Mucosa of gallbladder (tissue), 1 donor: ENCODE measurements around the gene COLGALT1. TPM values are rescaled to one million over a fixed set of nuclear protein-coding genes. Genes with fewer than 3 reads are reported as not detected.
"Not testable (repeated sequence)": the region's sequence is repeated elsewhere in the genome, so short reads cannot be mapped to it uniquely, and the experiment has no call there.

Experiments
- DNase-seq: peaks from one replicate; pipeline ENCODE4 v3.0.0-alpha.2; 2020; ENCODE audit warnings: low spot score
- total RNA-seq: library from RNA; stranded (reverse); gene quantifications from one replicate; pipeline ENCODE4 v1.2.1, GENCODE V29; 2021
- donor health status: DM: no; HTN: no; CAD: no.

Gene COLGALT1
- 71.1 TPM for total RNA-seq

DNA sequence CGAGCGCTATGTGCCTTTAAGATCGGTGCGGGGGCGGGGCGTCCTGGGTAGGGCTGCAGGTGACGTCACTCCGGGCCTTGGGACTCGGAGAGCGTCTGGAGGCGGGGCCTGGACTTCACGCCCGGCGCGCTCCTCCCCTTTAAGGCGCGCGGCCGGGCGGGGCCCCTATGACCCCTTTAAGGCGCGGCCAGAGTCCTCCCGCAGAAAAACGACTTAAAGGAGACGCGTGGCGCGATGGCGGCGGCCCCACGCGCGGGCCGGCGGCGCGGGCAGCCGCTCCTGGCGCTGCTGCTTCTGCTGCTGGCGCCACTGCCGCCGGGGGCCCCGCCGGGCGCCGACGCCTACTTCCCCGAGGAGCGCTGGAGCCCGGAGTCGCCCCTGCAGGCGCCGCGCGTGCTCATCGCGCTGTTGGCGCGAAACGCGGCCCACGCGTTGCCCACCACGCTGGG lies at the start of gene COLGALT1:
COLGALT1 (plus strand) TSS at position 170 of the 449 bp plus-strand sequence; CDS start at position 235, 65 bp downstream.
- DNase-seq = peak; percentile 98

DNA sequence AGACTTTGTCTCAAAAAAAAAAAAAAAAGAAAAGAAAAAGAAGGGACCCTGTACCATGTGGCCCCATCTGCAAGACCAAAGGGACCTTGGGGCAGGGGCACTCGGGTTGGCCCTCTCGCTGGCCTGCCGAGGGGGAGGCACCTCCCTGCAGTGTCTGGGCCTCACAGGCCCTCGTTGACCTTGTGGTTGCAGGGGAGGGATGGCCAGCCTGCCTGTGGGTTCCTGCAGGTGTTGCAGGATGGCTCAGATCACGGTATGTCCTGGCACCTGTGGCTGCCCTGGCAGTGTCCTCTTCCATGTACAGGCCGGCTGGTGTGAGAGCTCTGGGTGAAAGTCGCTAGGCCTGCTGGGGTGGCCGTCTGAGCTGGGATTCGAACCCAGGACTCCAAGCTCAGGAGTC lies 48.7 kb upstream of the COLGALT1 start:
- no peak for DNase-seq

DNA sequence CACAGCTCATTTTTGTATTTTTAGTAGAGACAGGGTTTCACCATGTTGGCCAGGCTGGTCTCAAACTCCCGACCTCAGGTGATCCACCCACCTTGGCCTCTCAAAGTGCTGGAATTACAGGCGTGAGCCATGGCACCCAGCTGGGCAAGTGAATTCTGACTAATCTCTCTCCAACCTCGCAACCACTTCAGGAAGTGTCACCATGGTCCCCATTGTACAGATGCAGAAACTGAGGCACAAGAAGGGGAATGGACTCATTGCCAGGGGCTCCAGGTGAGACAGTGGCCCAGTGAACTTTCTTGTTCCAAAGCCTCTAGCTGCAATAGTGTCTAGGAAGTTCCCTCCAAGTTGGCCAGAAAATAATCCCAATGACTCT lies 46.9 kb upstream of the COLGALT1 start:
- not testable (repeated sequence) for DNase-seq

DNA sequence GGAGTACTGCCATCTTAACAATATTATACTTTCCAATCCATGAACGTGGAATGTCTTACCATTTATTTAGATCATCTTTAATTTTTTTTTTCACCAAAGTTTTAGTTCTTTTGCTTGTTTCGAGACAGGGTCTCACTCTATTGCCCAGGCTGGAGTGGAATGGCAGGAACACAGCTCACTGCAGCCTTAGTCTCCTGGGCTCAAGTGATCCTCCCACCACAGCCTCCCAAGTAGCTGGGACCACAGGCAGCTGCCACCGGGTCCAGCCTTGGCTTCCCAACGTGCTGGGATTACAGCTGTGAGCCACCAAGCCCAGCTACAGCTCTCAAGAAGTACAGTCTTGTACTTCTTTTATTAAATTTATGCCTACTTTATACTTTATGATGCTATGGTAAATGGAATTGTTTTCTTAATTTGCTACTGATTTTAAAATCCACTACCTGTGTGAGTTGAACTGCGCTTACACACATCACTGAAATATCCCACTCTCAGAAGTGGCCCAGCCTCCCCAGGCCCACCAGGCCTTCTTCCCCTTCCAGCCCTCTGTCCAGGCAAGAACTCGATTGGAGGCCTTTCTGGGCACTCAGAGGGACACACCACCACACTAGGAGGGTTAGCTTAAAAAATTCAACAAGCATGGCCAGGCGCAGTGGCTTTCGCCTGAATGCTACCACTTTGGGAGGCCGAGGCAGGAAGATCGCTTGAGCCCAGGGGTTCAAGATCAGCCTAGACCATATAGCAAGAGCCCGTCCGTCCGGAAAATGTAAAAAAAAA lies 45.0 kb upstream of the COLGALT1 start:
- no peak for DNase-seq

DNA sequence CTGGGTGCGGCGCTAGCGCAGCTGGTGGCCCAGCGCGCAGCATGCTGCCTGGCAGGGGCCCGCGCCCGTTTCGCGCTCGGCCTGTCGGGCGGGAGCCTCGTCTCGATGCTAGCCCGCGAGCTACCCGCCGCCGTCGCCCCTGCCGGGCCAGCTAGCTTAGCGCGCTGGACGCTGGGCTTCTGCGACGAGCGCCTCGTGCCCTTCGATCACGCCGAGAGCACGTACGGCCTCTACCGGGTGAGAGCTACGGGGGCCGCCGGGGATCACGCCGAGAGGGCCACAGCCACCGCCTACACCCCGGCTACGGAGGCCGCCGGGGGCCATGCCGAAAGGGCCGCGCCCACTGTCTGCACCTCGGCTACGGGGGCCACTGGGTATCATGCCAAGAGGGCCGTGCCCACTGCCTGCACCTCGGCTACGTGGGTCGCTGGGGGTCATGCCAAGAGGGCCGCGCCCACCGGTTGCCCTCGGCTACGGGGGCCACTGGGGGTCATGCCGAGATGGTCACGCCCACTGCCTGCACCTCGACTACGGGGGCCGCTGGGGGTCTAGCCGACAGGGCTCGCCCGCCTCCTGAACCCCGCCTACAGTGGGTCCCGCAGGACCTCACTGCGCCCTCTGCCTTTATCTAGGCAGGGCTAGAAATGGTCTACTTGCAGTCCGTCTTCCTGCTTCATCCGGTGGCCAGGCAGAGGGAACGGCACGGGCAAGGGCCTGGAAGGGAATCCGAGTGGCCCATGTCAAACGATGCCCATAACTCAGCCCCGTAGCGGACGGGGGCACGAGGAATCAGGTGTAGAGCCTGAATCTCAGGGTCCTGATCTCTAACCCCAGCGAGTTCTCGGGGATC lies 43.5 kb upstream of the COLGALT1 start:
- peak; percentile 88 for DNase-seq

DNA sequence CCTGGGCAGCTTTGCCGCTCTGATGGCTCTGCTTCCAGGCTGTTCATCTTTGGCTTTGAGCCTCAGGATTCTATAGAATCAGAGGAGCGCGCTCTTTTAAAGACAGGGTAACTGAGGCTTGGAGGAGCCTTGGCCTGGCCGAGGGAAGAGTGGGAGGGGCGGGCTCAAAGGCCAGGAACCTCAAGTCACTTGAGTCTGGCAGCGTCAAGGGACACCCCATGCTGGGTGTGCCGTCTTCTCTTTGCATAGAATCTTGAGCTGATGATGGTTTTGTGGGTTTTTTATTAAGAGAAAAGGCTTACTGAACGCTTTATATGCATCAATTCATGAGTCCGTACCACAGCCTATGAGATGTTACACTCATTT lies 42.9 kb upstream of the COLGALT1 start:
- DNase-seq = no peak

DNA sequence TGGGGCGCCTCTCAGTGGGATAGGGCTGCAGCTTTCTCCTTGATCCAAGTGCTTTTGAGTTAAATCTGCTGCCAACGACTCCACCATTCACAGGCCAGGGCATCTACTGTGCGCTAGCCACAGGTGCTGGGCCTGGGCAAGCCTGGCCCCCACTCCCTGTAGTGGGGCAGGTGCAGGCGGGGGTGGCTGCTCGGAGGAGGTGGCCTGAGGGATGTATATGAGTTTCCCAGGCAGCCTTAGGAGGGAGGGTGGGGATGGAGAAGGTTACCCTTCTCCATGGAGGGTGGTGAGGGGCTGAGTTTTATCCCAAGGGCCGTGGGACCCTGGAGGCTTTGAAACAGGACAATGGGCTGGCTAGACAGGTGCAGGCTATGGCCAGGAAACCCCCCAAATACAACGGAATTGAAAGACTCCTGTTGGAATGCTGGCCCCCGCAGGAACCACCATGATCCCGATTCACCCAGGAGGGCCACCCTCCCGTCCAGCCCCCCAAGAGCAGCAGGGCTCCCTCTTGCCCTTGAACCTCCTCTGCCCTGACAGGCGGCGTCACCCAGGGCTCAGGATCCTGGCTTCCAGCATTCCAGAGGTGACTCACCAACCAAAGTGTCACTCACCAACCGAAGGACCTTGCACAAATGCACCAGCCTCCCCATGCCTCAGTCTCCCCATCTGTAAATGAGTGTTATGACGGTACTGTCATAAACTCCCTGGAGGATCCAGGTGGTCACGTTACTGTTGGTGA lies 39.9 kb upstream of the COLGALT1 start:
- no peak for DNase-seq

DNA sequence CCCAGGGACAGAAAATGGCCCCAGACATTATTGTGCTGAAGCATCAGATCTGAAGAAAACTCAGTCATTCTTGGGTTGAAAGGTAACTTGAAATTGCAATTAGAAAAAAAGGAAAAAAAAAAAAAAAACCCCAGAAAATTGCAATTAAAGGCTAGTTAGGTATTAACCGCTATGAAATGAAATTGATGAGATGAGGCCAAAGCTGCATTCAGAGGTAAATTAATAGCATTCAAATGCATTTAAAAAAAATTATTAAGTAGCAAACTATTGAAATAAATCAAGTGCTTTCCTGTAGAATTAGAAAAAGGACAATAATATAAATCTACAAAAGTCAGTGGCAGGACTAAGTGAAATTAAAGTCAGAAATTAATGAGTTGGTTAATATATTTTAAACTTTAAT lies 37.6 kb upstream of the COLGALT1 start:
- DNase-seq = no peak

DNA sequence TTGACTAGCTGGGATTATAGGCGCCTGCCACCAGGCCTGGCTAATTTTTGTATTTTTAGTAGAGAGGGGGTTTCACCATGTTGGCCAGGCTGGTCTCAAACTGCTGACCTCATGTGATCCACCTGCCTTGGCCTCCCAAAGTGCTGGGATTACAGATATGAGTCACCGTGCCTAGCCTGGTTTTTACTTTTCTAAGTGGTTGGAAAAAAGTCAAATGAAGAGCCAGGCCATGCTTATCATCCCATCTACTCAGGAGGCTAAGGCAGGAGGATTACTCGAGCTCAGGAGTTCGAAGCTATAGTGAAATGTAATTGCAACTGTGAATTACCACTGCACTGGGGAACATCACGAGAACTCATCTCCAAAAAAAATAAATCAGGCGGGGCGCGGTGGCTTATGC lies 36.8 kb upstream of the COLGALT1 start:
- DNase-seq = not testable (repeated sequence)

DNA sequence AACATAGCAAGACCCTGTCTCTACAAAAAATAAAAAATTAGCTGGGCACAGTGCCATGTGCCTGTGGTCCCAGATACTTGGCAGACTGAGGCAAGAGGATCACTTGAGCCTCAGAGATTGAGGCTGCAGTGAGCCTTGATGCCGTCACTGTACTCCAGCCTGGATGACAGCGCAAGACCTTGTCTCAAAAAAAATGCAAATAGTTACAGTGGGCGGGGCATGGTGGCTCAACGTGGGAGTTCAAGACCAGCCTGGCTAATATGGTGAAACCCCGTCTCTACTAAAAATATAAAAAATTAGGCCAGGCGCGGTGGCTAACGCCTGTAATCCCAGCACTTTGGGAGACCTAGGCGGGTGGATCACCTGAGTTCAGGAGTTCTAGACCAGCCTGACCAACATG lies 35.5 kb upstream of the COLGALT1 start:
- no peak for DNase-seq

DNA sequence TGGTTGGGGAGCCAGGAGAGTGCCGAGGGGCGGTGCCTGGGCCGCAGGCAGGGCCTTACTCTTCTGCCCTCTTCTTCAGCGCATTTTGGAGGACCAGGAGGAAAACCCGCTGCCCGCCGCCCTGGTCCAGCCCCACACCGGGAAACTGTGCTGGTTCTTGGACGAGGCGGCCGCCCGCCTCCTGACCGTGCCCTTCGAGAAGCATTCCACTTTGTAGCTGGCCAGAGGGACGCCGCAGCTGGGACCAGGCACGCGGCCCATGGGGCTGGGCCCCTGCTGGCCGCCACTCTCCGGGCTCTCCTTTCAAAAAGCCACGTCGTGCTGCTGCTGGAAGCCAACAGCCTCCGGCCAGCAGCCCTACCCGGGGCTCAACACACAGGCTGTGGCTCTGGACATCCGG lies 34.6 kb upstream of the COLGALT1 start:
- DNase-seq = no peak

DNA sequence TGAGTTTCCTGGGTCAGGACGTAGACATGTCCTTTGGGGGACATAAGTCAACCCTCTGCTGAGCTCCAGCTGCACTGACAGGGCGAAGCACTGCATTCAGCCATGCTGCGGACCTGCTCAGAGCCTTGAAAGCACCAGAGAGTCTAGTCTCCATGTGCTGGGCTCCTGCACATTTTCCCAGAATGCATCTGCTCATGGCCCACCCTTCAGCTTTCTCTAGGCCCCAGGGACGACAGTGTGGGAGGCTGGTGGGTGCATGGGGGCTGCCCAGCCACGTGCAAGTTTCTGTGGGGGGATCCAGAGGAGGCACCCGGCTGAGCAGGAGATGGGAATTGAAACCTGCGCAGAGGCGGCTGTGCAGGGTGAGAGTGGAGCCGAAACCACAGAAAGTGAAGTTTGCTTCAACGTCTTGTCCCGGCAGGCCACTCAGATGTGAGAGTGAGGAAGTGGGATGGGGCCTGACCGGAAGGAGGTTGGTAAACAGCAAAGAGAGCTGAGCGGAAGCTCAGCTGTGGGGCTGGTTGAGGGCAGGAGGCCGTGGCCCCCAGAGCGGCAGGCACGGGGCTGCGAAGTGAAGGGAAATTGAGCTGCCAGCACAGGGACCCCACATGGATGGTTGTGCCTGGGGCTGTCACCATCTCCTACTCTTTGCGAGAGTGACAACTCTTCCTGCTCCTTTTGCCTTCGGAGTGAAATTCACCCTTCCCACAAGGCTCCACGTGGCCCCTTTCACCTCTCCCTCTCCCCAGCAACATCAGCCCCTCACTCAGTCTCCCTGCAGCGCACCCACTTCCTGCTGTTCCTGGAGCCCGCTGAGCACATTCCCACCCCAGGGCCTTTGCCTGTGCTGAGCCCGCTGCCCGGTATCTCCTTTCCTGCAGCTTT lies 32.2 kb upstream of the COLGALT1 start:
- DNase-seq = peak; percentile 48

DNA sequence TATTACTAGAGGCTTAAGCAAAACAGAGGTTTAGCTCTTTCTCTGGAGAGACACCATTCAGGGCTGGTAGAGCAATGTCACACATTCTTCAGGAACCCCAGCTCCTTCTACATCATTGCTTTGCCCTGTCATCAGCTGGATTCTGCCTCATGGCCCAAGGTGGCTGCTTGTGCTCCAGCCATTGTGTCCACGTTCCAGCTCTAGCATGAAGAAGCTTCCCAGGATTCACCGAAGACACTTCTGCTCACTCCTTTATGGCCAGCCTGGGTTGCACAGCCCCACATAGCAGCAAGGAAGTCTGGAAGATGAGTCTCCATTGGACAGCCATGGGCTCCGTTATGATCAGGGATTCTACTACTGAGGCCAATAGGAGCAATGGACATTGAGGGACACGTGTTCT lies 30.8 kb upstream of the COLGALT1 start:
- no peak for DNase-seq

DNA sequence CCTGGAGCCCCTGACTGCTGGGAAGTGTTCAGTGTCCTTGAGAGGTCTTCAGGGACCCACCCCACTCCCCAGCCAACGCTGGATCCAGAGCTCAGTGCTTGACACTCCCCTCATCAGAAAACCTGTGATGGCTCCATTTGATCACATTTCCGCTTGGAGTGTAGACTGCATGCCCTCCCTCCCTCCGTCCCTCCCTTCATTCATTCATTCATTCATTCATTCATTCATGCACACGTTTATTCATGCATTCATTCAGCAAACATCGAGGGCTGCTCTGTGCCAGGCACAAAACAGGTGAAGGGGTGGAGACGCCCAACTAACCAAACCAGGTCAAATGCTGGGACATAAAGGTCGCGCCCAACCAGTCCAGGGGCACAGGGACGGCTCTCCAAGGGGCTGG lies 30.3 kb upstream of the COLGALT1 start:
- DNase-seq = no peak

DNA sequence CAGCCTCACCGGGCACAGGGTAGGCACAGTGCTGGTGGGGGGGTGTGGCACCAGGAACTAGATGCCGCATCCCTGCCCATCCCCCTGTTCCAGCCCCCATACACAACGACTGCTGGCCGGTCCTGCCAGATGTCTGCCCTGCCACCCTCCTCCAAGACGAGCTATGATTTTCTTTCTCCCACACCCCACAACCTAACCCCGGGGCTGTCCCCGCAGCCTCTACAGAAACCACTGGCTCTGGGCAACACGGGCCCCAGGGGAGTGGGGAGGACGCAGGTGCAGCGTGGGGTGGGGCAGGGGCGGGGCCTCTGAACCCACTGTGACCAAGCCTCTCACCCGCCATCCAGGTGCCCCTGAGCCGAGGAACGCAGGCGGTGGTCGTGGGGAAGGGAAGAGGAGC lies 28.5 kb upstream of the COLGALT1 start:
- DNase-seq = no peak

DNA sequence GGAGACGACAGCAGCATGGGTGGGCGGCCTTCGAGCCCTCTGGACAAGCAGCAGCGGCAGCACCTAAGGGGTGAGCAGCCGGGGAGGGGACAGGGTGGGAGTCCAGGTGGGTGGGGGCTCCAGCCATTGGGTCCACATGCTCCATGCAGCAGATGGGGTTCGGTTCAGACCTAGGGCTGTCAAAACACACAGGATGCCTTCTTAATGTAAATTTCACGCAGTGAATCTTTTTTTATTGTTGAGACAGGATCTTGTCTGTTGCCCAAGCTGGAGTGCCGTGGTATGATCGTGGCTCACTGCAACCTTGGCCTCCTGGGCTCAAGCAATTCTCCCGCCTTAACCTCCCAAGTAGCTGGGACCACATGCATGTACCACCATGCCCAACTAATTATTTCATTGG lies 28.1 kb upstream of the COLGALT1 start:
- DNase-seq = no peak

DNA sequence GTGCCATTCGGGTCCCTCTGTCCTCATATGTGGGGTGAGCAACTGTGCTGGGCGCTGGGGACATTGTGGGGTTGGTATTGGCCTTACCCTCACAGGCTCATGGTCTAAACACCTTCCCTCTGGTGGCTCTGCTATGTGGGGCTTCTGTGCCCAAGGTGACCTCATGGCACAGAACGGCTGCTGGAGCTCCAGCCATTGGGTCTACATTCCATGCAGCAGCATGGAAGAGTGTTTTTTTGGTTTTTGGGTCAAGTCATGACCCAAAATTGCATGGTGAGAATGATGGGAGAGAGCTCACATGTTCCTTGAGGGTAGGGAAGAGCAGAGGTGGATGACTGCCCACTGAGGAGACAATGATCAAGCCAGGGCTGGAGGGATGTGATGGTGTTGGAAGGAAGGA lies 26.8 kb upstream of the COLGALT1 start:
- no peak for DNase-seq

DNA sequence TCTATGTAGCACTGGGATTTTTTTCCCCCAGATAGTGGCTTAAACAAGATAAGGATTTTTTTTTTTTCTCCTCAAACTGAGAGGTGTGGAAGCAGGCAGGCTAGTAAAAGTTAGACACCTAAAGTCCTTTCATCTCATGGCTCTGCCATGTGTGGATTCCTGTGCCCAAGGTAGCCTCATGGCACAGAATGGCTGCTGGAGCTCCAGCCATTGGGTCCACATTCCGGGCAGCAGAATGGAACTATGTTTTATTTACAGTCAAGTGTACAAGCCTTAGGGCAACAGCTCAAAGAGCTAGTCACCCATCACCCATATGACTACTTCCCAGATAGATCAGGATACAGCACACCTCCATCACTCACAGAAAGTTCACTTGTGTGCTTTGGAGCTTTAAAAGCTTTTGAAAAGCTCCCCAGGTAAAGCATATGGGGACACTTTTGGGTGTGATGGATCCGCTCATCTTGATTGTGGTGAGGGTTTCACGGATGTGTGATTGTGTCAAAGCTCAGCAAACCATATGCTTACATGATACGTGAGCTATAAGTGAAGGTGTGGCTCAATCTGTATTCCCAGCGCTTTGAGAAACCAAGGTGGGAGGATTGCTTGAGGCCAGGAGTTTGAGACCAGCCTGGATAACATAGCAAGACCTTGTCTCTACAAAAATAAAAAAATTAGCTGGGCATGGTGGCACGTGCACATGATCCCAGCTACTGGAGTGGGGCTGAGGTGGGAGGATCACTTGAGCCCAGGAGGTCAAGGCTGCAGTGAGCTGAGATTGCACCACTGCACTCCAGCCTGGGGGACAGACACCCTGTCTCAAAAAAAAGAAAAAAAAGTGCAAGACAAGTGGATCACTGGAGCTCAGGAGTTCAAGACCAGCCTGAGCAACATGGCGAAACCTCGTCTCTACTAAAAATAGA lies 25.9 kb upstream of the COLGALT1 start:
- DNase-seq = no peak

DNA sequence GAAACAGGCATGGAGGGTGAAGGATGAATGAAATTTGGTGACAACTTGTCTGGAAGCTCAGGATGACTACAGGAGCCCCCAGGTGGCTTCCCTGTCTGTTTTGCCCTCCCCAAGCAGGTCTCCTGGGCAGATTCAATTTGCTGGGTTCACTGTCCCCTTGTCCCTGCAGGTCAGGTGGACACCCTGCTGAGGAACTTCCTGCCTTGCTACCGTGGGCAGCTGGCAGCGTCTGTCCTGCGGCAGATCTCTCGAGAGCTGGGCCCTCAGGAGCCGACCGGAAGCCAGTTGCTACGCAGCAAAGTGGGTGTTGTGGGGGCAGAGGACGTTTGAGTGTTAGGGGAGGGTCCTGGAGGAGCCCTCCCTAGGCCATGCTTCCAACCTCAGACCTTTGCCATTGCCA lies 24.9 kb upstream of the COLGALT1 start:
- no peak for DNase-seq

DNA sequence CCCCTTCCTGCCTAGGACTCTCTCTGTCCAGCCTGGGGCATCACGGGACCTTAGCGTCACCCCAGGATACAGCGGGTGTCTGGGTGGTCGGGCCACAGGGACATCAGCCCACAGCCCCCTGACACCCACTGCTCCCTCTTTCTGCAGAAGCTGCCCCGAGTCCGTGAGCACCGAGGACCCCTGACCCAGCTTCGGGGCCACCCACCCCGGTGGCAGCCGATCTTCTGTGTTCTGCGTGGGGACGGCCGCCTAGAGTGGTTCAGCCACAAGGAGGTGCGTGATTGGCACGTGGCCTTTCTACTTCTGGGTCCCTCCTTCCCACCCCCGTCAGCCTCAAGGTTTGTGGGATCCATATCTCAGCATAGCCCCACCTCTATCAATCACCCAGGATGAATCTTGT lies 23.3 kb upstream of the COLGALT1 start:
- DNase-seq = no peak
